Measurements from ENCODE around the gene RNF130. TPM values are rescaled to one million over a fixed set of nuclear protein-coding genes. Genes with fewer than 3 reads are reported as not detected.

The RNF130 gene
- total and polyA plus RNA-seq, 9 of the 15 experiments (the other 6 are each of a cell fraction or from before 2014, with no cell fraction given): 5.8 to 39.4 (median 27.1) TPM

DNA sequence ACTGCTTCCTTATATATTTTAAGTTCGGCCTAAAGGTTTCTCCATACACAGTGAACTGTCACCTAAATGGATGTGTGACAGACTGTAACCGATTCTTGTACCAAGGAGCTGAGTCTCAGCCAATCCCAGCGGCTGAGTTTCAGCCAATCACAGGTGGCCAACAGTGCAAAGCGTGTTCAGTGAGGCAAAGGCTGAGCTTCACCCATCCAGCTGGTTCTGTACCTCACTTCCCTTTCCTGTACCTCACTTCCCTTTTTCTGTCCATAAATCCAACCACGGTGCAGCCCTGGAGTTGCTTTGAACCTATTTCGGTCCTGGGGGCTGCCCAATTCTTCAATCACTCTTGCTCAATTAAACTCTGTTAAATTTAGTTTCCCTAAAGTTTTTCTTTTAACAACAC, 148.1 kb downstream of the RNF130 start (continued):
- TF ChIP-seq, protein P1, sequence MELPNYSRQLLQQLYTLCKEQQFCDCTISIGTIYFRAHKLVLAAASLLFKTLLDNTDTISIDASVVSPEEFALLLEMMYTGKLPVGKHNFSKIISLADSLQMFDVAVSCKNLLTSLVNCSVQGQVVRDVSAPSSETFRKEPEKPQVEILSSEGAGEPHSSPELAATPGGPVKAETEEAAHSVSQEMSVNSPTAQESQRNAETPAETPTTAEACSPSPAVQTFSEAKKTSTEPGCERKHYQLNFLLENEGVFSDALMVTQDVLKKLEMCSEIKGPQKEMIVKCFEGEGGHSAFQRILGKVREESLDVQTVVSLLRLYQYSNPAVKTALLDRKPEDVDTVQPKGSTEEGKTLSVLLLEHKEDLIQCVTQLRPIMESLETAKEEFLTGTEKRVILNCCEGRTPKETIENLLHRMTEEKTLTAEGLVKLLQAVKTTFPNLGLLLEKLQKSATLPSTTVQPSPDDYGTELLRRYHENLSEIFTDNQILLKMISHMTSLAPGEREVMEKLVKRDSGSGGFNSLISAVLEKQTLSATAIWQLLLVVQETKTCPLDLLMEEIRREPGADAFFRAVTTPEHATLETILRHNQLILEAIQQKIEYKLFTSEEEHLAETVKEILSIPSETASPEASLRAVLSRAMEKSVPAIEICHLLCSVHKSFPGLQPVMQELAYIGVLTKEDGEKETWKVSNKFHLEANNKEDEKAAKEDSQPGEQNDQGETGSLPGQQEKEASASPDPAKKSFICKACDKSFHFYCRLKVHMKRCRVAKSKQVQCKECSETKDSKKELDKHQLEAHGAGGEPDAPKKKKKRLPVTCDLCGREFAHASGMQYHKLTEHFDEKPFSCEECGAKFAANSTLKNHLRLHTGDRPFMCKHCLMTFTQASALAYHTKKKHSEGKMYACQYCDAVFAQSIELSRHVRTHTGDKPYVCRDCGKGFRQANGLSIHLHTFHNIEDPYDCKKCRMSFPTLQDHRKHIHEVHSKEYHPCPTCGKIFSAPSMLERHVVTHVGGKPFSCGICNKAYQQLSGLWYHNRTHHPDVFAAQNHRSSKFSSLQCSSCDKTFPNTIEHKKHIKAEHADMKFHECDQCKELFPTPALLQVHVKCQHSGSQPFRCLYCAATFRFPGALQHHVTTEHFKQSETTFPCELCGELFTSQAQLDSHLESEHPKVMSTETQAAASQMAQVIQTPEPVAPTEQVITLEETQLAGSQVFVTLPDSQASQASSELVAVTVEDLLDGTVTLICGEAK (IDR thresholded peaks at IDR 0.05): peak; percentile 82
- TF ChIP-seq, protein P1 (CRISPR knock-in tag; IDR thresholded peaks at IDR 0.05): no peak
